Epithelial cell of esophagus (primary cell): Measurements from ENCODE around the gene VWDE.

Experiments used
- DNase-seq: peaks from one replicate; pipeline ENCODE4 v3.0.0; 2010; ENCODE audit warnings: low read depth
- H3K4me3 ChIP-seq: 2 replicates; pipeline ENCODE4 v1.5.1; 2011; ENCODE audit warnings: mild to moderate bottlenecking, low read length, control low read depth
- TF ChIP-seq, protein P1 (sequence below): IDR thresholded peaks from 2 replicates; pipeline ENCODE4 v1.5.1; 2011; ENCODE audit warnings: low read depth, mild to moderate bottlenecking, low read length, control low read depth, inconsistent platforms; ENCODE audit not compliant: insufficient read depth; ENCODE audit errors: missing control alignments

Gene VWDE

DNA sequence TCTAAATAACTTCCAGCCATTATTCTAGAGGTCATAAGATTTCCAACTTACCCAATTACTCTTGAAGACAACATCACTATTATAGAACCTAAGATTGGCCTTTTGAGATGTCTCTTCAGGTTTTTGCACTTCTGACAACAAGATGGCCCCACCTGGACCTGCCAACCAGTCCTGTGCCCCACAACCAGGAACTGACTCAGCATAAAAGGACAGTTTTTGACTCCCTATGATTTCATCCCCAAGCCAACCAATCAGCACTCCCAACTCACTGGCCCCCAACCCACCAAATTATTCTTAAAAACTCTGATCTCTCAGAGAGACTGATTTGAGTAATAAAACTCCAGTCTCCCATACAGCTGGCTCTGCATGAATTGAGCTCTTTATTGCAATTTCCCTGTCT is 98.2 kb downstream of the VWDE start:
- TF ChIP-seq, protein P1, sequence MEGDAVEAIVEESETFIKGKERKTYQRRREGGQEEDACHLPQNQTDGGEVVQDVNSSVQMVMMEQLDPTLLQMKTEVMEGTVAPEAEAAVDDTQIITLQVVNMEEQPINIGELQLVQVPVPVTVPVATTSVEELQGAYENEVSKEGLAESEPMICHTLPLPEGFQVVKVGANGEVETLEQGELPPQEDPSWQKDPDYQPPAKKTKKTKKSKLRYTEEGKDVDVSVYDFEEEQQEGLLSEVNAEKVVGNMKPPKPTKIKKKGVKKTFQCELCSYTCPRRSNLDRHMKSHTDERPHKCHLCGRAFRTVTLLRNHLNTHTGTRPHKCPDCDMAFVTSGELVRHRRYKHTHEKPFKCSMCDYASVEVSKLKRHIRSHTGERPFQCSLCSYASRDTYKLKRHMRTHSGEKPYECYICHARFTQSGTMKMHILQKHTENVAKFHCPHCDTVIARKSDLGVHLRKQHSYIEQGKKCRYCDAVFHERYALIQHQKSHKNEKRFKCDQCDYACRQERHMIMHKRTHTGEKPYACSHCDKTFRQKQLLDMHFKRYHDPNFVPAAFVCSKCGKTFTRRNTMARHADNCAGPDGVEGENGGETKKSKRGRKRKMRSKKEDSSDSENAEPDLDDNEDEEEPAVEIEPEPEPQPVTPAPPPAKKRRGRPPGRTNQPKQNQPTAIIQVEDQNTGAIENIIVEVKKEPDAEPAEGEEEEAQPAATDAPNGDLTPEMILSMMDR = no peak
- no peak for DNase-seq
- no peak overlapping the region for H3K4me3 ChIP-seq

- H3K4me3 ChIP-seq = no peak overlapping the region
- TF ChIP-seq, protein P1 = no peak
- DNase-seq = peak; percentile 40
These were observed 100.2 kb downstream of the VWDE start for GRCh38 chr7:12303495-12303894.

GRCh38 chr7:12303062-12303461 is 100.6 kb downstream of the VWDE start:
- no peak overlapping the region for H3K4me3 ChIP-seq
- TF ChIP-seq, protein P1 = no peak
- DNase-seq = peak; percentile 95

- TF ChIP-seq, protein P1 = no peak
- H3K4me3 ChIP-seq = no peak overlapping the region
- DNase-seq = no peak
These were observed 103.2 kb downstream of the VWDE start for GRCh38 chr7:12300415-12300814.

DNA sequence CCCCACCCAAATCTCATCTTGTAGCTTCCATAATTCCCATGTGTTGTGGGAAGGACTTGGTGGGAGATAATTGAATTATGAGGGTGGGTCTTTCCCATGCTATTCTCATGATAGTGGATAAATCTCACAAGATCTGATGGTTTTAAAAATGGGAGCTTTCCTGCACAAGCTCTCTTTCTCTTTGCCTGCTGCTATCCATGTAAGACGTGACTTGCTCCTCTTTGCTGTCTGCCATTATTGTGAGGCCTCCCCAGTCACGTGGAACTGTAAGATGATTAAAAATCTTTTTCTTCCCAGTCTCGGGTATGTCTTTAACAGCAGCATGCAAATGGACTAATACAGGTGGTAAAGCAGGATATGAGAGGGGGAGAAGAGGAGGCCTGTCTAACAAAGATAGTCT is 104.3 kb downstream of the VWDE start:
- H3K4me3 ChIP-seq = no peak overlapping the region
- TF ChIP-seq, protein P1 = no peak
- no peak for DNase-seq

- TF ChIP-seq, protein P1 = no peak
- peak; percentile 94 for DNase-seq
- no peak overlapping the region for H3K4me3 ChIP-seq
These were observed 106.2 kb downstream of the VWDE start for GRCh38 chr7:12297283-12298108.
